ENCODE results near the gene ASTN1.

ASTN1 gene

GRCh38 chr1:176816232-176816631 is 348.3 kb downstream of the ASTN1 start:
- TF ChIP-seq POLR2A (IDR thresholded peaks at IDR 0.05; ENCODE audit: low read length) (no peak), GATA1 (IDR thresholded peaks at IDR 0.05; ENCODE audit: low read depth, low read length) (no peak)
- DNase-seq = no peak

GRCh38 chr1:176815621-176816020 is 348.9 kb downstream of the ASTN1 start:
- TF ChIP-seq POLR2A (IDR thresholded peaks at IDR 0.05; ENCODE audit: low read length) (no peak), GATA1 (IDR thresholded peaks at IDR 0.05; ENCODE audit: low read depth, low read length) (no peak)
- DNase-seq = no peak

- no peak for TF ChIP-seq GATA1 (IDR thresholded peaks at IDR 0.05; ENCODE audit: low read depth, low read length)
- no peak for TF ChIP-seq POLR2A (IDR thresholded peaks at IDR 0.05; ENCODE audit: low read length)
- no peak for DNase-seq
Observed at GRCh38 chr1:176811511-176812288, 352.8 kb downstream of the ASTN1 start.

- no peak for DNase-seq
- TF ChIP-seq POLR2A (IDR thresholded peaks at IDR 0.05; ENCODE audit: low read length) = no peak
Observed at GRCh38 chr1:176809292-176809691, 355.2 kb downstream of the ASTN1 start.
